ENCODE results near the gene TPPP. TPM values are rescaled to one million over a fixed set of nuclear protein-coding genes. Genes with fewer than 3 reads are reported as not detected.
A peak's percentile ranks its signal among the peaks of the same experiment; 100 is the strongest.

Gene TPPP
- total and polyA plus RNA-seq, 12 donors, result 4.6 to 50.6 (median 12.2) TPM

DNA sequence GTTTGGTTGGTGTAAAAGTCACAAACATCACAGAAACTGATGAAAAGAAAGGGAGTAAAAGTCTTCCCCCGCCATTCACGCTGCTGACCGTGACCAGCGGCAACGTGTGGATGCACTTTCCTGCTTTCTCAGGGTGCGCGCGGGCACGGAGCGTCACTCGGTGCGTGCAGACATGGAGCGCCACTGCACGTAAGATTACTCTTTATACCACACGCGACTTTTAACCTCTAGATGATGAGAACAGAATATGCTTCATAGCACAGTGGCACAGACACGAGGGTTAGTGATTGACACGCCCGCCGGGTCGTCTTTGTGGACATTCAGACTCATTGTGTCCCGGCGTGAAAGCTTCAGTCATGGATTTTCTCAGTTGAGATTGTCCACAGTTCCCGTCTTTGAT is 65.3 kb downstream of the TPPP start:
- TF ChIP-seq, protein P1, sequence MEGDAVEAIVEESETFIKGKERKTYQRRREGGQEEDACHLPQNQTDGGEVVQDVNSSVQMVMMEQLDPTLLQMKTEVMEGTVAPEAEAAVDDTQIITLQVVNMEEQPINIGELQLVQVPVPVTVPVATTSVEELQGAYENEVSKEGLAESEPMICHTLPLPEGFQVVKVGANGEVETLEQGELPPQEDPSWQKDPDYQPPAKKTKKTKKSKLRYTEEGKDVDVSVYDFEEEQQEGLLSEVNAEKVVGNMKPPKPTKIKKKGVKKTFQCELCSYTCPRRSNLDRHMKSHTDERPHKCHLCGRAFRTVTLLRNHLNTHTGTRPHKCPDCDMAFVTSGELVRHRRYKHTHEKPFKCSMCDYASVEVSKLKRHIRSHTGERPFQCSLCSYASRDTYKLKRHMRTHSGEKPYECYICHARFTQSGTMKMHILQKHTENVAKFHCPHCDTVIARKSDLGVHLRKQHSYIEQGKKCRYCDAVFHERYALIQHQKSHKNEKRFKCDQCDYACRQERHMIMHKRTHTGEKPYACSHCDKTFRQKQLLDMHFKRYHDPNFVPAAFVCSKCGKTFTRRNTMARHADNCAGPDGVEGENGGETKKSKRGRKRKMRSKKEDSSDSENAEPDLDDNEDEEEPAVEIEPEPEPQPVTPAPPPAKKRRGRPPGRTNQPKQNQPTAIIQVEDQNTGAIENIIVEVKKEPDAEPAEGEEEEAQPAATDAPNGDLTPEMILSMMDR (IDR thresholded peaks at IDR 0.05), result no peak
- ATAC-seq (no peak), DNase-seq (no peak)
- no peaks in the 10 kb centered on the region for H3K9me3 ChIP-seq
- intact Hi-C loops (cut with DNase I), result no loop called here
- H3K27me3 ChIP-seq, result no peaks in the 10 kb centered on the region
- H3K27ac ChIP-seq, result no peak overlapping the region
- H3K36me3 ChIP-seq, result peaks cover 0 to 29% (median 0%) of the 10 kb centered on the region in 9 donors
- 97% methylated on average over 24 of the region's 24 CpGs for WGBS, 2 donors
- no peak overlapping the region for H3K4me3 ChIP-seq
- no peaks in the 10 kb centered on the region for H3K4me1 ChIP-seq

DNA sequence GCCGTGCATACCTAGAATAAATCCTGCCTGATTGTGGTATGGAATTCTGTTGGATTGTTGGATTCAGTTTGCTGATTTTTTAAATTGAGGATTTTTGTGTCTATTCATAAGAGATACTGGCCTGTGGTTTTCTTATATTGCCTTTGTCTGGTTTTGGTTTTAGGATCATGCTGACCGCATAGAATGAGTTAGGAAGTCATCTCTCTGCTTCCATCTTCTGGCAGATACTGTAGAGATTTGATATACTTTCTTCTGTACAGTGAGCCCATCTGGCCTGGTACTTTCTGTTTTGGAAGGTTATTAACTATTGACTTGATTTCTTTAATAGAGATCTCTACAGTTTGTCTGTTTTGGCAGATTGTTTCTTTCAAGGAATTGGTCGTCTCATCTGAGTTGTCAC is 66.3 kb downstream of the TPPP start:
- H3K27me3 ChIP-seq, result no peaks in the 10 kb centered on the region
- no peak for DNase-seq
- H3K36me3 ChIP-seq, result peaks cover 0 to 34% (median 0%) of the 10 kb centered on the region in 9 donors
- WGBS, 2 donors, result 88 to 95% methylated on average over 3 of the region's 3 CpGs
- no peak overlapping the region for H3K4me3 ChIP-seq
- H3K4me1 ChIP-seq, result no peaks in the 10 kb centered on the region
- no peaks in the 10 kb centered on the region for H3K9me3 ChIP-seq
- intact Hi-C loops (cut with DNase I), result no loop called here
- no peak for ATAC-seq
- H3K27ac ChIP-seq, result no peak overlapping the region
- TF ChIP-seq, protein P1 (IDR thresholded peaks at IDR 0.05), result no peak

DNA sequence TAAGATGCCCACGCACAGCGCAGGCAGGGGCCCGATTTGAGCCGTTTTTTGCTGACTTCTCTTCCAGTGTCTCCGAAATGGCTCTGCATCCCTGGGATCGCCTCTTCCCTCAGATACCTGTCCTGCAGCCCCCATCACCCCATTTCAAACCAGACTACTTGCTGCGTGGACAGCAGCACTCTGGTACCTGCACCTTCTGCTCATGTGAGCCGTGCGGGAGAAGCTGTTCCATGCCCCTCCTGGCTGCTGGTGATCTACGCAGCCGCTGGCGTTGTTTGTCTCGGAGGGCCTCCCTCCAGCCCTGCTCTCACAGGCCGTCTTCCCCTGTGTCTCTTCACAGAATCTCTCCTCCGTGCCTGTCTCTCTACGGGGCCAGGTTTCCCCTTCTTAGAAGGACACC is 67.6 kb downstream of the TPPP start:
- no peak for ATAC-seq

DNA sequence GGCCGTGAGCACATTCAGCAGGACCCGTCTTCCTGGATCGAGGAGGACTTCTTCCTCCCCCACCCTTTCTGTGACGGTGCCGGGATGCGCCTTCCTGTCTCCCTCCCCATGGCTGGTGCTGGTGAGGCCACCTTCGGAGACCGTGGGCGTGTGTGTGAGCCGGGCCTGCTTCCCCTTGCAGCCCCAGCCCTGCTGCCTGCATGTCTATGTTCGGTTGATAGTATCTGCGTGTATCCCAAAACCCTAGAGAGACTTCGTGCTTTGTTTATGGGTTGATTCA is 68.3 kb downstream of the TPPP start:
- ATAC-seq (peak in 4 of 8 donors; percentile 34 to 77 (median 46)), DNase-seq (no peak)
- TF ChIP-seq, protein P1 (IDR thresholded peaks at IDR 0.05), result no peak
- intact Hi-C loops (cut with DNase I), result no loop called here
- Histone ChIP-seq H3K9me3 (no peaks in the 10 kb centered on the region), H3K27me3 (no peaks in the 10 kb centered on the region), H3K4me1 (no peaks in the 10 kb centered on the region), H3K36me3 (peaks cover 0 to 53% (median 6%) of the 10 kb centered on the region in 9 donors), H3K4me3 (no peak overlapping the region), H3K27ac (no peak overlapping the region)
- 62 to 66% methylated on average over 13 of the region's 13 CpGs for WGBS, 2 donors

More for the DNA sequence above, 67.6 kb downstream of the TPPP start:
- Histone ChIP-seq H3K27me3 (no peaks in the 10 kb centered on the region), H3K4me3 (no peak overlapping the region), H3K4me1 (no peaks in the 10 kb centered on the region), H3K9me3 (no peaks in the 10 kb centered on the region), H3K36me3 (peaks cover 0 to 47% (median 0%) of the 10 kb centered on the region in 9 donors), H3K27ac (no peak overlapping the region)
- 94 to 95% methylated on average over 16 of the region's 16 CpGs for WGBS, 2 donors
- TF ChIP-seq, protein P1 (IDR thresholded peaks at IDR 0.05), result no peak
- no peak for DNase-seq
- intact Hi-C loops (cut with DNase I), result no loop called here
